PC-3 (cell line): ENCODE results near the gene NLGN1.

ENCODE experiments used
- CTCF ChIP-seq: fragments of 300-600 bp; sonication (generic); conservative IDR thresholded peaks from 2 replicates; pipeline ENCODE4 v1.5.1; 2017; ENCODE audit warnings: antibody characterized with exemption, low read depth, mild to moderate bottlenecking, low read length
- EZH2 ChIP-seq: fragments of 300-600 bp; sonication (generic); IDR thresholded peaks from one replicate; pipeline ENCODE4 v1.6.1; 2017; ENCODE audit warnings: antibody characterized with exemption, mild to moderate bottlenecking, low read length; ENCODE audit not compliant: unreplicated experiment

DNA sequence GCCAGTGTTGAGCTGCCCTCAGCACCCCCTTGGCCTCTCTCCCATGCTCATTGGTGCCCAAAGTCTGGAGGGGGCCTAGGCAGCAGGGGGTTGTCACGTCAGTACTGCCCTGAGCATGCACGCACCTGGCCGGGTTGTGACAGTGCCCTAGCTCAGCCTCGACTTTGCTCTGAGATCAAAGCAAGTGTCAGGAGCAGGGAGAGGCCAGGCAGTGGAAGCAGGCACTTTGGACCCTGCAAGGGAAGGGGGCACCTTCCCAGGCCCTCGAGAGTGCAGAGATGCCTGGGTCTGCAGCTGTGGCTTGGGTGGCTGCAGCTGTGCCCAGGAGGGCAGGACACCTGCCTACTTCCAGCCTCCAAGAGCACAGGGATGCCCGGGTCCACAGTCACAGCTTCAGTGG lies 561.3 kb downstream of the NLGN1 start:
- TF ChIP-seq CTCF, result no peak
- TF ChIP-seq EZH2, result no peak
